ENCODE measurements around the gene CBLC.

Gene CBLC

DNA sequence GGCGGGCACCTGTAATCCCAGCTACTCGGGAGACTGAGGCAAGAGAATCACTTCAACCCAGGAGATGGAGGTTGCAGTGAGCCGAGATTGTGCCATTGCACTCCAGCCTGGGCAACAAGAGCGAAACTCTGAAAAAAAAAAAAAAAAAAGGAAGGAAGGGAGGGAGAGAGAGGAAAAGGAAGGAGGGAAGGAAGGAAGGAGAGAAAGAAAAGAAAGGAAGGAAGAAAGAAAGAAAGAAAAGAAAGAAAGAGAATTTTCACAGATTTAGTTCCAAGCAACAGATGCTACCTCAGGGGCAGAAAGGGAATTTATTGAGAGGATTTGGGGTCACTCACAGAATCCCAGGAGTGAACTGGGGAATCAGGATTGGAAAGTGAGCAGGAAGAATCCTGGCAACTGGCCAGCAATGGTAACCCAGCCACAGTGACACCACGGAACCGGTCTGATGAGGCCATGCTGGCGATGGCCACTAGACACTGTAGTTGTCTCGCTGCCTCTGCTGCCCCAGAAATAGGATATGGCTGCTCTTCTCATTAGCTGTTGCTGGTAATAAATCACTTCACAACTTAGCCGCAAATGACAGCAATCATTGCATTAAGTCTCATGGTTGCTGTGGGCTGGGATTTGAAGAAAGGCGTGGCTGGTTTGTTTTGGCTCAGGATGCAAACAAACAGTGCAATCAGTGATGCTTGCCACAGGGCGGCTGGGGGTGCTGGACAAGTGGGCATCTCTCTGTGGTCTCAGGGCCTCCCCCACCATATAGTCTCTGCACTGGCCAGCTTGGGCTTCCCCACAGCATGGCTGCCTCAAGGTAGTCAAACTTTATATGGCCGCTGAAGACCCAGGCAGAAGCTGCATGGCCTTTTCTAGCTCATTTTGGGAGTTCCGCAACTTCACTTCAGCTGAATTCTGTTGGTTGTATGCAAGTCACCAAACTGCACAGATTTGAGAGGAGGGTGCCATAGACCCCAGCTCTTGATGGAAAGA is 26.0 kb downstream of the CBLC start:
- no peak for DNase-seq

DNA sequence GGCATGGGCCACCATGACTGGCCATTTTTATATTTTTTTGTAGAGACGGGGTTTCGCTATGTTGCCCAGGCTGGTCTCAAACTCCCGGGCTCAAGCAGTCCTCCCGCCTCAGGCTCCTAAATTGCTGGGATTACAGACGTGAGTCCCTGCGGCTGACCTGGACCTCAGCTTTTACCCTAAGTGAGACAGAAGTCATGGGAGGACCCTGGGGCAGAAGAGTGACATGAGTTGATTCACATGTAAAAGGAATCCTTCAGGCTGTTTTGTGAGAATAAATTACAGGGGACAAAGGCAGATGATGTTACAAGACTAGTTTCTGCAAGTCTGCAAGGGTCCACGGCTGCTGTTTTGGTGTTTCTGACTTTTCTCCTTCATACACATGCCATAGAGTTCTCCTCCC is 28.6 kb downstream of the CBLC start:
- DNase-seq, result no peak

DNA sequence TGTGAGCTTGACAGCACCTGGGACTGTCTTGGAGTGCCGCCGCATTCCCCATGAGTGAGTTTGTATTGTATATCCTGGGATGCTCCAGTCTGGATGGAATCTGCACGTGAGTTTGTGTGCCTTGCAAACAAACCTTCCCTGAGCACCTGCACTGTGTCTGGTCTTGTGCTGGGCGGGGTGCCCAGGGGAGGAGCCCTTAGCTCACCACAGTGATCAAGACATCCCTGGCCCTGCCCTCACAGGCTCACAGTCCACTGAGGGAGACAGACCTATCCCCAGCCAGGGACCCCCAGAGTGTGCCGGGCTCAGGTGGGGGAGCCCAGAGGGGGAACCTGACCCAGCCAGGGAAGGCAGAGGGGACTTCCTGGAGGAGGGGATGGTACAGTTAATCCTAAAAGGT is 29.5 kb downstream of the CBLC start:
- DNase-seq, result no peak

DNA sequence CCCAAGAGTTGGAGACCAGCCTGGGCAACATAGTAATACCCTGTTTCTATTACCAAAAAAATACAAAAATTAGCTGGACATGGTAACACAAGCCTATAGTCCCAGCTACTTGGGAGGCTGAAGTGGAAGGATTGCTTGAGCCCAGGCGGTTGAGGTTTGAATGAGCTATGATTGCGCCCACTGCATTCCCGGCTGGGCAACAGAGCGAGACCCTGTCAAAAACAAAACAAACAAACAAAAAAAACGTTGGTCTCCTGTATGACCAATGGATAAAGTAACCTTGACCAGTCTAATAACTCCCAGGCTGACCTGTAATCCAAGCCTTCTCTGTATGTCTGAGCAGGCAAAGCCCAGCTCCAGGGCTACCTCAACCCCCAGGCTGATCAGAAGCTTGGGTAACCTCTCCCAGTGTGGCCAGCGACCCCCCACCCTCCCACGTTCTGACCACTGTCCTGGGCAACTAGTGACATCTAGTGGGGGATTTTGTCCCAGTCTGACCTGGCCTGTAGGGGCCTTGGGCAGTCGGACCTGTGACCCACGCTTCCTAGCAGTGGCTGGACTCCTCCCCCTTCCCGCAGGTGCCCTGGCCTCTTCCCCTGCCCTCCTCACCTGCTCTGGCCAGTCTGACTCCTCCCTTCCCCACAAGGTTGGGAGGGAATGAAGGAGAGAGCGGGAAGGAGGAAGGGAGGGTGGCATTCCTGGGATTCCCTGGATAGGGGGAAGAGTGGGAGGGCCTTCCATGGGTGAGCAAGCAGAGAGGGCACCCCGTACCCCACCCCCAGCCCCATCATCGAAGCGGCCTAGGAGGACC is 30.2 kb downstream of the CBLC start:
- DNase-seq, result no peak

DNA sequence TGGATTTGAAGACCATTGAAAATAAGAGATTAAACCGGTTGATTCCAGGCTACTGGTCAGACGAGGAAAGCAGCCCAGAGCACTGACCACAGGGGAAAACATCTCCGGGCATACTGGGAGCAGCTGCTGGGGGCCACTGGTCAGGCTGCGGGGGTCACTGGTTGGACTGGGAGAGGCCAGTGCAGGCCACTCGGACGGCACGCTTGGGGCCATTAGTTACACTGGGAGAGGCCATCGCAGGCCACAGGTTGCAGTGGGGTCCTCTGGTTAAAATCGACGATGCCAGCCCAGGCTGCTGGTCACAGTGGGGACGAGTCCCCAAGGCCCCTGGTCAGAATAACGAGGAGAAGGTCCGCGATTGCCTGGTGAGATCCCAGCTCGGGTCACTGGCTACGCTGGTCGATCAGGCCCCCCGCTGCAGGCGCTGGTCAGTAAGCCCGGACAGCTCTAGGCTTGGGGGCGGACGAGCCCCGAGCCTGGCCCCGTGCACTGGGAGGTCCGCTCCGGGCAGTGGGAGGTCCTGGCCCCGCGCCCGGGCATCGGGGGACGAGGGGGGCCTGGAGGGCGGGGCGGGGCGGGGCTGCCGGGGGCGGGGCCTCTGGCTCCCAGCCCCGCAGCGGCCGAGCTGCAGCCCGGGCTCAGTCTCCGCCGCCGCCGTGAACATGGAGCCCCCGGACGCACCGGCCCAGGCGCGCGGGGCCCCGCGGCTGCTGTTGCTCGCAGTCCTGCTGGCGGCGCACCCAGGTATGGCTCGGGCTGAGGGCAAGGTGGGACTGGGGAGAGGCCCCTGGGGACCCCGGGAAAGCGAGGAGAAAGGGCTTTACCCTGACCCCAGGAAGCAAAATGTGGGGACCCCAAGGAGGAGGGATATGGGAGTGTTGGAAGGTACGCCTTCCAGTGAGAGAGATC is 31.0 kb downstream of the CBLC start, which contains the start of gene BCAM:
TSS of gene BCAM (plus strand) at position 641 of the 909 bp plus-strand sequence. CDS start at position 663, 22 bp downstream.
- DNase-seq, result no peak

DNA sequence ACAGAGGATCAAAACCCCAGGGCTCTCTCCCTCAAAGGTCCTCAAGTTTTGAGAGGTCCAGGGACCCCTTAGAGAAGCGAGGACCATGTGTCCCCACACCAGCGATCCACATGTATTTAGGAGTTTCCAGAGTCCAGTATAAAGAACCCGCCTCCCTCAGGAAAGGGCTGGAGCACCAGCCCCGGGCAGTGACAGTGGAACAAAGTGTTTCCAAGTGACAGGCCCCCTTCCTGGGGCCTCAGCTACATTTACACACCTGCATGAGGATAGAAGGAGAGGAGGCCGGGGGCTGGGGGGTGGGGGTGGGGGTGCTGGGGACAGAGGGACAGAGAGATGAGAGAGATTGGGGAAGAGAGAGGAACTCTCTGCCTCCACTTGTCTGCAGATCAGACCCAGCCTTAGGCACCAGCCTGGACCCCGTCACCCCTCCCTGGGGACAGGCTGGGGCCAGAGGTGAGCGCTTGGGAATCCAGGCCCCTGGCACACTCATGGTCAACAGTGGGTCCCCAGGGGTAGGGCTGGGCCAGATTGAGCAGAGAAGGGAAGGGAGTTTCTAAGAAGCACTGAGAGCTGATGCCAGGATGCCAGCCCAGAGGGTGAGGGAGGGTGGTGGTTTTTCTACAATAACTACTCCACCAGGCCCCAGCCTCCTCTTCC is 32.0 kb downstream of the CBLC start:
- no peak for DNase-seq

DNA sequence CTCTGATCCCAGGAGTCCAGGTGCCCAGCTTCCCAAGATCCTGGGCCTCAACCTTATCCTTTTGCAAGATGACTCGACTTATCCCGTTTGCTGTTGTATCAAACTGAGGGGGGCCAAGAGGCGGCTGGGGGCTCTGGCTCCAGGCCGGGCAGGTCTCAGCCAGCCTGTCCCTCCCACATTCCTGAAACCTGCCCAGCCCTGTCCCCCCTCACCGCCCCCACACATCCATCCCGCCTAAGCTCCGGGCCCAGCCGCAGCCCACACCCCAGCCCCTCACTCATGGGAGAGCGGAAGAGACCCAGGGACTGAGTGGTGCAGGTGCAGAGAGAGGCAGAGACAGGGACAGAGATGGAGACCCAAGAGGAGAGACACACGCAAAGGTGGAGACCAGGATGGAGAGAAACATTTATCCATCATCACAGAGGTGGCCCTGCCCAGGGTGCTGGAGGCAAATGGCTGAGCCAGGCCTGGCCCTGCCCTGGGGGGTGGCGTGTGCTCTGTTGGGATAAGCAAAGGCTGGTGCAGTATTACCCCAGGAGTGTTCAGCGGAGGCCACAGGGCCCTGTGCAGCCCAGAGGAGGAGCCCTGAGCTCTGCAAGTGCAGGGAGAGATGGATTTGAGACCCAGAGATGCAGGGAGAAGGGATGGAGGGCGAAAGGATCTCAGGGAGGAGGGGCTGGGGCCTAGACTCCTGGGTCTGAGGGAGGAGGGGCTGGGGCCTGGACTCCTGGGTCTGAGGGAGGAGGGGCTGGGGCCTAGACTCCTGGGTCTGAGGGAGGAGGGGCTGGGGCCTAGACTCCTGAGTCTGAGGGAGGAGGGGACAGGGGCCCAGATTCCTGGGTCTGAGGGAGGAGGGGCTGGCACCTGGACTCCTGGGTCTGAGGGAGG is 32.8 kb downstream of the CBLC start:
- no peak for DNase-seq

DNA sequence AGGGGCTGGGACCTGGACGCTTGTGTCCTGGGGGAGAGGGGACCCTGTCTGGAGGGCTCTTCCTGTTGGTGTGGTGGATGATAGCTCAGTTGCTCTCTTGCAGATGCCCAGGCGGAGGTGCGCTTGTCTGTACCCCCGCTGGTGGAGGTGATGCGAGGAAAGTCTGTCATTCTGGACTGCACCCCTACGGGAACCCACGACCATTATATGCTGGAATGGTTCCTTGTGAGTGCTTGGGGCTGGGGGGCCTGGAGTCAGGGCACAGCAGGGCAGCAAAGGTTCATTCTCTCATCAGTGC is 33.4 kb downstream of the CBLC start:
- no peak for DNase-seq

DNA sequence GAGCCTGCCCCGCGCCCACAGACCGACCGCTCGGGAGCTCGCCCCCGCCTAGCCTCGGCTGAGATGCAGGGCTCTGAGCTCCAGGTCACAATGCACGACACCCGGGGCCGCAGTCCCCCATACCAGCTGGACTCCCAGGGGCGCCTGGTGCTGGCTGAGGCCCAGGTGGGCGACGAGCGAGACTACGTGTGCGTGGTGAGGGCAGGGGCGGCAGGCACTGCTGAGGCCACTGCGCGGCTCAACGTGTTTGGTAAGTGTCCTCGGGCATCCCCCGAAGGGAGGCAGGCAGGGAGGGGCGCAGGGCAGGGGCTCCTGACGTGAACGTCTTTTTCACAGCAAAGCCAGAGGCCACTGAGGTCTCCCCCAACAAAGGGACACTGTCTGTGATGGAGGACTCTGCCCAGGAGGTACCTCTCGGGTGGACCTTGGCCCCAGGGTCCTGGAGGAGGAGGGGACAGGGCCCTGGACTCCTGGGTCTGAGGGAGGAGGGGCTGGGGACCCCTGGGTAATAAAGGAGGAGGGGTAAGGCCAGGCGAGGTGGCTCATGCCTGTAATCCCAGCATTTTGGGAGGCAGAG is 34.5 kb downstream of the CBLC start:
- DNase-seq, result no peak

DNA sequence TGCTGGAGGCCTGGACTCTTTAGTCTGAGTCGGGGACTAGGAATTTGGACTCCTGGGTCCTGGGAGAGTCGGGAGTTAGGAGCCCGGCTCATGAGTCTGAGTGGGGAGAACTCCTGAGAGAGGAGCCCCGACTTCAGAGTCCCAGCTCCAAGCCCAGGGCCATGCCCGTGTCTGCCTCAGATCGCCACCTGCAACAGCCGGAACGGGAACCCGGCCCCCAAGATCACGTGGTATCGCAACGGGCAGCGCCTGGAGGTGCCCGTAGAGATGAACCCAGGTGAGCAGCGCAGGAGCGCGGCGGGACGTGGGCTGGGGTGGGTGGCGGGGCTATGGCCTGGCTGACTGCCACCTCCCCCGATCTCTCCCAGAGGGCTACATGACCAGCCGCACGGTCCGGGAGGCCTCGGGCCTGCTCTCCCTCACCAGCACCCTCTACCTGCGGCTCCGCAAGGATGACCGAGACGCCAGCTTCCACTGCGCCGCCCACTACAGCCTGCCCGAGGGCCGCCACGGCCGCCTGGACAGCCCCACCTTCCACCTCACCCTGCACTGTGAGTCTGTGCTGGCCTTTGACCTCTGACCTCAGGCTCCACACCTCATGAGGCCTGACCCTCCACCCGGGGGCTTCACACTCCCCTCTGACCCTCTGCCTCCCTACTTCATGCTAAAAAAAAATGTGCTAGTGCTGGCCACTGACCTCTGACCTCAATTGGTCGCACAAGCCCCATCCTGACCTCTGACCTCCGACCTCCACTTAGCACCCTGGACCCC is 35.6 kb downstream of the CBLC start:
- DNase-seq, result no peak

DNA sequence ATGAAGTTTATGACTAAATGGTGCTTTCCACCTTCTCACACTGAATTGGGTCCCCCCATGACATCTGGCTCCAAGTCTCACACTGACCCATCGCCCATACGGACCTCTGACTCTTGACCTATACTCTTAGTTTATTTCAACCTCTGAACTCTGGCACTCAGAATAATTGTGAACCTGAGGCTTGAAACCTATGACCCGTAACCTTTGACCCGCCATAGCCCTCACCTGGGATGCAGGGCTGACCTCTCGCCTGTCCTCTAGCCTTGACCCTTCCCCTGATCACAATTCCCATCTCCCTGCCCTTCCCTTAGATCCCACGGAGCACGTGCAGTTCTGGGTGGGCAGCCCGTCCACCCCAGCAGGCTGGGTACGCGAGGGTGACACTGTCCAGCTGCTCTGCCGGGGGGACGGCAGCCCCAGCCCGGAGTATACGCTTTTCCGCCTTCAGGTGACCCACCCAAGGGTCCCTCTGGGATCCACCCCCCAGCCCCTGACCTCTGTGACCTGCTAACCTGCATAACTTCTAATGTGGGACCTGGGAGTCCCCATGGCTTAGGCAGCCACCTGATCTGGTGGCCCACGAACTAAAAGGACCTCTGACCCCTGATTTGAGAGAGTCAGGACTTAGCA is 36.3 kb downstream of the CBLC start:
- DNase-seq, result no peak

DNA sequence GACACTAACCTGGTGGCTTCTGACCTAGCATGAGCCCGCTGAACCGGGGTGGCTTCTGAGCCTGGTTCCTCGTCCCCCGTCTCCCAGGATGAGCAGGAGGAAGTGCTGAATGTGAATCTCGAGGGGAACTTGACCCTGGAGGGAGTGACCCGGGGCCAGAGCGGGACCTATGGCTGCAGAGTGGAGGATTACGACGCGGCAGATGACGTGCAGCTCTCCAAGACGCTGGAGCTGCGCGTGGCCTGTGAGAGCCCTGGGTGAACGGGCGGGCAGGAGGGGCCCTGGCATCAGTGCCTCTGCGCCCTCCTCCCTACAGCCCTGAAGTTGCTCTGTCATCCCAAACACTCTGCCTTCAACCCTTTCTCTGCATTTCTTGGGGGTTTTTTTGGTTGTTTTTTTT is 36.8 kb downstream of the CBLC start:
- no peak for DNase-seq

DNA sequence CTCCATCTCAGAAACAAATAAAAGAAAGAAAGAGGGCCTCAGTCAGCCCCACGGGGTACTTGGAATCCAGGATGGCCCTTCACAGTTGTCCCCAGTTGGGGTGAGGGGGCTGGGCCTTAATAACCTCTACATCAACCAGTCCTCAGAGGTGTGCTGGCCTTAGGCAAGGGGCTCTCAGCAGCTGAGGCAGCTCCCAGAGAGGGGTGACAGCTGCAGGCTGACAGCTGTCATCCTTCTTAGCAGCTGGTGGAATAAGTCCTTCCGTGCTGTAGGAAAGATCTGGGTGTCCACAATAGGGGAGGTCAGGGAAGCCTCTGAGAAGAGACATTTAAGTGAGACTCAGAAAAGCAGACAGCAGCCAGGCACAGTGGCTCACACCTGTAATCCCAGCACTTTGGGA is 38.6 kb downstream of the CBLC start:
- no peak for DNase-seq

DNA sequence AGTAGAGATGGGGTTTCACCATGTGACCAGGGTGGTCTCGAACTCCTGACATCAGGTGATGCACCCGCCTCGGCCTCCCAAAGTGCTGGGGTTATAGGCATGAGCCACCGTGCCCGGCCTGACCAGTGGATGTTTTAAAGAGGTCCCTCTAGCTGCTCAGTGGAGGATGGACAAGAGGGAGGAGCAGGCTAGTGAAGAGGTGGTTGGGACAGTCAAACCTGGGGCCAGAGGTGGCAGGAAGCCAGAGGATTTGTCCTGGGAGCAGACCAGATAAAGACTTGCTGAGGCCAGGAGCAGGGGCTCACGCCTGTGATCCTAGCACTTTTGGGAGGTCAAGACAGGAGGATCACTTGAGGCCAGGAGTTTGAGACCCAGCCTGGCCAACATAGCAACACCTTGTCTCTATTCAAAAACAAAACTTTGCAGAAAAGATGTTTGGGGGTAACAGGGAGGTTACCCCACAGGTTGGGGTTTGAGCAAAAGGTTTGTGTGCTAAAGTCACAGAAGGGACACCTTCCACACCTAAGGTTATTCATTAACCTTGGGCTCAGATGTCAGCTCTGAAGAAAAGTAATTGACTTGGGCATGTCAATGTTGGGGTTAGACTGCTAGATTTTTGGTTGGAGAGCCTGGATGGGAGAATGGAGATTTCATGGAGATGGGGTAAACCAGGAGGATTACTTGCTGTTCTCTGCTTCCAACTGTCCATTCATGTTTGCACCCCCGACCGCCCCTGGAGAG is 40.2 kb downstream of the CBLC start:
- DNase-seq, result no peak

DNA sequence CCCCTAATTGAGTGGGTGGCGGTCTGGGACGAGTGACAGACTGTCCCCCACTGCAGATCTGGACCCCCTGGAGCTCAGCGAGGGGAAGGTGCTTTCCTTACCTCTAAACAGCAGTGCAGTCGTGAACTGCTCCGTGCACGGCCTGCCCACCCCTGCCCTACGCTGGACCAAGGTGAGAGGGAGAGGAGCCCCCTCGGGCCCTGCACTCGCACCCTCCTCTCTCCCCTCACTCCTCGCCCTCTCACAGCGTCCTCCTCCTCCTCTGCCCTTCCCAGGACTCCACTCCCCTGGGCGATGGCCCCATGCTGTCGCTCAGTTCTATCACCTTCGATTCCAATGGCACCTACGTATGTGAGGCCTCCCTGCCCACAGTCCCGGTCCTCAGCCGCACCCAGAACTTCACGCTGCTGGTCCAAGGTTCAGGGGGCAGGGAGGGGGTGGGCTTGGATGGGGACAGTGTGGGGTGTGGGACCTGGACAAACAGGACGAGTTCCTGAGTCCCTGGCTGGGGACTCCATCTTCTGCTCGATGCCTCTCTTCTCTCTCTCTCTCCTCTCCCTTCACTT is 40.9 kb downstream of the CBLC start:
- no peak for DNase-seq

DNA sequence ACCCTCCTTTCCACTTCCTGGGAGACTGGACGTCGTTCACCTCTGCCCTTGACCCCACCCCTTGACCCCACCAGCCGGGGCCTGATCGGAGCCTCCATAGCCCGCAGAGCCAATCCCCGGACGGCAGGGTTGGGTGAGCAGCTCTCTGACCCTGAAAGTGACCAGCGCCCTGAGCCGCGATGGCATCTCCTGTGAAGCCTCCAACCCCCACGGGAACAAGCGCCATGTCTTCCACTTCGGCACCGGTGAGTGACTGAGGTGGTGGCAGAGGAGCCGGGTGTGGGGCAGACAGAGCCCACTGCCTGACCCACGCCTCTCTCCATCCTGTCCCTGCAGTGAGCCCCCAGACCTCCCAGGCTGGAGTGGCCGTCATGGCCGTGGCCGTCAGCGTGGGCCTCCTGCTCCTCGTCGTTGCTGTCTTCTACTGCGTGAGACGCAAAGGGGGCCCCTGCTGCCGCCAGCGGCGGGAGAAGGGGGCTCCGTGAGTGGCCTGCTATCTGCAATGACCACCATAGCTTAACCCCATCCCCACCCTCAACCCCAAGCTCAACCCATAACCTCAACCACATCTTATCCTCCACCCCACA is 41.6 kb downstream of the CBLC start:
- DNase-seq, result no peak

DNA sequence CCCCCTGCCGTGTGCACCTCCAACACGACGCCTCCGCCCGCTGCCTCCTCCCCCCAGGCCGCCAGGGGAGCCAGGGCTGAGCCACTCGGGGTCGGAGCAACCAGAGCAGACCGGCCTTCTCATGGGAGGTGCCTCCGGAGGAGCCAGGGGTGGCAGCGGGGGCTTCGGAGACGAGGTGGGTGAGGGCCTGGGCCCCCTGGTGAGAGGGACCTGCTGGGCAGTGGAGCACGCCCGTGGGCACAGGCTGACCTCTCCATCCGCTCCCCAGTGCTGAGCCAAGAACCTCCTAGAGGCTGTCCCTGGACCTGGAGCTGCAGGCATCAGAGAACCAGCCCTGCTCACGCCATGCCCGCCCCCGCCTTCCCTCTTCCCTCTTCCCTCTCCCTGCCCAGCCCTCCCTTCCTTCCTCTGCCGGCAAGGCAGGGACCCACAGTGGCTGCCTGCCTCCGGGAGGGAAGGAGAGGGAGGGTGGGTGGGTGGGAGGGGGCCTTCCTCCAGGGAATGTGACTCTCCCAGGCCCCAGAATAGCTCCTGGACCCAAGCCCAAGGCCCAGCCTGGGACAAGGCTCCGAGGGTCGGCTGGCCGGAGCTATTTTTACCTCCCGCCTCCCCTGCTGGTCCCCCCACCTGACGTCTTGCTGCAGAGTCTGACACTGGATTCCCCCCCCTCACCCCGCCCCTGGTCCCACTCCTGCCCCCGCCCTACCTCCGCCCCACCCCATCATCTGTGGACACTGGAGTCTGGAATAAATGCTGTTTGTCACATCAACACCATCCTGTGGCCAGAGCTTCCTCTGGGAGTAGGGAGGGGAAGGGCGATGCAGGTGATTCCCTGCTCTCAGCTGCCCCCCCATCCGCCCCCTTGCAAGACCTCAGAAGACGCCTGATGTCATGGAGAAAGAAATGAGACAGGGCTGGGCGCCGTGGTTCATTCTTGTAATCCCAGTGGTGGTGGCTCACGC is 43.2 kb downstream of the CBLC start:
- DNase-seq, result no peak

Data from activated CD4-positive, alpha-beta T cell treated with anti-CD3 and anti-CD28 coated beads, Interleukin-2, amount 50 U/mL, for 4 hours (primary cell).